GM20431 (cell line): ENCODE measurements around the gene NDUFS2.

Source experiments
- in situ Hi-C: fragments of 300-500 bp; cut with MseI, MboI; formaldehyde crosslinking; loops from one replicate; pipeline ENCODE4 v1.15.0; 2020; ENCODE audit warnings: low sequenced_read_pairs; ENCODE audit not compliant: unreplicated experiment

Gene NDUFS2

DNA sequence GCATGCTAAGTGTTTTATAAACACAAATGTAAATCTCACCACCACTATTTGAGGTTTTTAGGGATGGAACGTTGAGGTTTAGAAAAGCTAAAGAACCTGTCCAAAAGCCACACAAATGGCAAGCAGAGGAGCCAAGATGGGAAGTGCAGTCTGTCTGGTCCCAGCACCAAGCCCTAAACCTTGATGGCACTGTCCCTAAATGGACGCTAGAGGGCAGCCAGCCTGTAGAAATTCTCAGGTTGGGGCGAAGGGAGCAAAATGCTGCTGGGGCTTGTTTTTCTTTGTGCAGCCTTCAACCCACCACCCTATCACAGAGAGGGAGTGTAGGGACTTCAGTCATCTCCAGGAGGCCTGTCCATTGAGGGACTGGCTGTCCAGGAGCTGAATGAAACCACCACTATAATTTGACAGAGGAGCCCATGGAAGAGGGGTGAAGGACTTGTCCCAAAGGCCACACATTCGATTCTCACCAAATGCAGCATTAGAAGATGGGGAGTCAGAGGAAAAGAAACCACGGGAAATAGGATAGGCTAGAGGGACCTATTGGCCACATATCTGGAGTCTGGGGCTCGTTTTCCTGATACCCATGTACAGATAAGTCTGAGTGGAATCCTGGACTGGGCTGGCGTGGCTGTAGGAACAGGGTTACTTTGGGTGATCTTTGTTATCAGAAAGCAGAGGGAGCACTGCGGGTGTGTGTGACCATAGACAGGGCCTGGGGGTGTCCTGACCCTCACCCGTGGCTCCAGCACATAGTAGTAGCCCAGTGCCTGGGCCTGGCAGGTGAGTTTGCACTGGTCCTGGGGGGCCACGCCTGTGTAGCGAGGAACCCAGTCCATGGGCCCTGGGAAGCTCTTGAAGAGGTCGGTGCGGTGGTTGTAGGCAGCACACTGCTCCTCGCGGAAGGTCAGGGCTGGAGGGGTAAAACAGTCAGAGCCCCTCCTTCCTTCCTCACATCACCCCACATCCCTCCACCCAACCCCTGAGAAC is 9.4 kb upstream of the NDUFS2 start:
- in situ Hi-C loops, result no loop called here

DNA sequence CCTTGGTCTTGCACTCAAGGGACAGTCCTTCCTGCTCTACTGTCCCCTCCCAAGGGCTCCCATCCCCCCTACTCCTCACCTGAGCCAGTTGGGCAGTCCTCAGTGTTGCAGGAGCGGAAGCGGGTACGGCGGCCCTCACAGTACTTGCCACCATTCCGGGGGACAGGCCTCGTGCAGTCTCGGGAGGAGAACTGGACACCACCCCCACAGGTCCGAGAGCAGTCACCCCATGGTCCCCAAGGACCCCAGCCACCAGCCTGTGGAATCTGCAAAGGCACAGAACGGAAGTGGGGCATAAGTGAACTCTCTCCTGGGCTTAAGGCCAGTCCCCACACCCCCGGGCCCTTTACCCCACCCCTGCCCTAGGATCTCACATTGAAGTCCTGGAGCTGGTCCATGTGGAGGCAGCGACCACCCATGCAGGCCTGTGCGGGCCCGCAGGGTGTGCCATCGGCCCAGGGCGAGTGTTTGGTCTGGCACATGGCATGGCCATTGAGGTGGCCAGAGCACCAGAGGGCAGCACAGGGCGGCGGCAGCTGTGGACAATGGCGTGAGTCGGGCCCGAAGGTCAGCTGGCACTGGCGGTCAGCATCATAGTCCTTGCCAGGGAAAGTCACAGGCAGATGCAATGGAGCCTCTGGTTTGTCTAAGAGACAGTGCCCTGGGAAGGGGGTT is 8.5 kb upstream of the NDUFS2 start:
- in situ Hi-C loops, result no loop called here

DNA sequence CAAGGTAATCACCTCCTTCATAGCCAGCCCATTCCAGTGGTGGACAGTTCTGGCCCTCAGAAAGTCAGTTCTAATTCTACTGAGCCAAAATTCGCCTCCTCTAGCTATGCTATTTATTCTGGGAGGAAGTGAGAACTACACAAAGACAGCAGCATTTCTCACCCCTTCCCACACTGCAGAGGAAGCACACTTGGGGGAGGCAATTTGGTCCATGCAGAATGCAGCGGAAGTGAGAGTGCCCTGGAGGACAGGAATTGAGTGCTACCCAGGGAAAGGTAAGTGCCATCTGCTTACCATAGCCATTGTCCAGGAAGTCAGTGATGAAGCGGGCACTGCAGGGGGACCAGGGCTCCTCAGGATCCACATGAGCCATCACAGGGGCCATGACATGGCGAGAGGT is 7.0 kb upstream of the NDUFS2 start:
- in situ Hi-C loops, result no loop called here

DNA sequence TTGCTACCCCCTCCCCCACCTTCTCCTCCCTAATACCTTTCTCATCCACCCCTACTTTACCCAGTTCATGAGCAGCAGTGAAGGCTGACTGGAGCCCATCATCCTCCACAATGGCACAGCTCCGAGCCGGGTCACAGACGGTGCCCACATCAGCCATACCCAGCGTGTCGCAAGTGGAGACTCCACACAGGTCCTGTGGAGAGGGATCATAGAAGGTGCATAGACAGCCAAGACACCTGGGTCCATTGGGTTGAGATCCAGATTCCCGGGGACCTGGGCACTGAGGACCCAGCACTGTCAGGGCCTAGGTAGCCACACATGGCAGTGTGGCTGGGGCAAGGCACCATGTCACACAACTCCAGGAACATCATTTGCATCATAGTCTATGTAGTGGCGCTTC is 6.1 kb upstream of the NDUFS2 start:
- in situ Hi-C loops, result no loop called here

DNA sequence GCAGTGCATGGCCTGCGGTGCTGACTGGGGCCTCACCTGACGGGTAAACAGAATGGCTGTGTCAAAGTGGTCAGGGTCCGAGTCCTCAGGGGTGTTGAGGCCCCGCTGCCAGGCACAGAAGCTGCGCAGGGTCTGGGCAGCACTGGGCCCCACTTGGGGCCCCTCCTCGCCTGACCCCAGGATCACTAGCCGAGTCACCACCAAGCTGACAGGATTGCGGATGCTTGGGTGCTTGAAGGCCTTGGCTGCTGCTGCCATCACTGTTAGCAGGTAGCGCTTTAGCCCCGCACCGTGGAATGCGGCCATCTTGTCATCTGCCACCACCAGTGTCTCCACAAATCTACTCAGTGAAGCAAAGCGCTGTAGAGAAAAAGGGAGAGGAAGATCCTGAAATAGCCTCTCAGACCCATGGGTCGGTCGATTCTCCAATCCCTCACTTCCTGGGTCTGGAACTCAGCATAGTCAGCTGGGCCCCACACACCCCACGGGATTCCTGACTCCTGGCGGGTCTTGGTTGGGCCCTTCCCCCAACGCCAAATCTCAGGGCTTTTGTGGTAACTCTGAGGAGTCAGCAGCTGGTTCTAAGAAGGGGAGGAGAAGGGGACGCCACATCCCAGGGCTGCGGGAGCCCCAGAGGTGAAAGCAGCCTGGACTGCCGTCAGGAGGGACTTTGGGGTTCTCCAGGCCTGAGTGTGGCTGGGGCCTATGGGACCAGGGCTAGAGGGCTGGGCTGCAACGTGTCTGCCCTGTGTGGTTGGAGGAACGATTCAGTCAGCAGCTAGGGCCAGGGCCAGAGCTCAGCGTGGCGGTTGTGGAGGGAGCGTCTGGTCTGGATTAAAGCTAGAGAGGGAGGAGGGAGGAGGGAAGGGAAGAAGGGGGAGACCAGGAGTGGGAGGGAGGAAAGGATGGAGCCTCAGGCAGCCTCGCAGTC is 5.4 kb upstream of the NDUFS2 start:
- in situ Hi-C loops, result no loop called here

DNA sequence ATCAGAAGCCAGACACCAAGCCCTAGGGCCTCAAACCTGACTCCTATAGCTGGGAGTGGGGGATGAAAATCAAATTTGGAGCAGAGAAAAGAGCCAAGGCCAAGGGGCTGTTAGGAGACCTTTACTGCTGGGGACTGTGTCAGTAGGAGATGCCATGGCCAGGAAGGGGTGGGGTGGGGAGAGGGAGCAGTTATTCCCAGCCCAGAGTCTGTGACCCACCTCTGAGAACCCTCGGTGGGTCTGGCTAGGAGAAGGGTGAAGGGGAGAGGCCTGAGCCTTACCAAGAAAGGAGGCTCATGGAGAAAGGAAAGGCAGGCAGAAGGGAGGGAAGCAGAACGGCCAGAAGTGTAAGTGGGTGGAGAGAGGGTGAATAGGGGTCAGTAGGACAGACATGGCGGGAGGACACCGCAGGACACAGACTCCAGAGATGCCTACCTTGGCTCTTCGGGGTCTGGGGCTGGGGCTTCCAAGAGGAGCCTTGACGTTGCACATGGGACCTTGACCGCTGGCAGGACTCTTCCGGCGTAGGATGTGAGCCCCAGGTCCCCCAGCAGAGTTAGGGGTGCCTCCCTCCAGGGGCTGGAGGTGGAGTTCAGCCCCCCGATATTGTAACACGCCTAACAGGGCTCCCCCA is 4.5 kb upstream of the NDUFS2 start:
- in situ Hi-C loops, result no loop called here

DNA sequence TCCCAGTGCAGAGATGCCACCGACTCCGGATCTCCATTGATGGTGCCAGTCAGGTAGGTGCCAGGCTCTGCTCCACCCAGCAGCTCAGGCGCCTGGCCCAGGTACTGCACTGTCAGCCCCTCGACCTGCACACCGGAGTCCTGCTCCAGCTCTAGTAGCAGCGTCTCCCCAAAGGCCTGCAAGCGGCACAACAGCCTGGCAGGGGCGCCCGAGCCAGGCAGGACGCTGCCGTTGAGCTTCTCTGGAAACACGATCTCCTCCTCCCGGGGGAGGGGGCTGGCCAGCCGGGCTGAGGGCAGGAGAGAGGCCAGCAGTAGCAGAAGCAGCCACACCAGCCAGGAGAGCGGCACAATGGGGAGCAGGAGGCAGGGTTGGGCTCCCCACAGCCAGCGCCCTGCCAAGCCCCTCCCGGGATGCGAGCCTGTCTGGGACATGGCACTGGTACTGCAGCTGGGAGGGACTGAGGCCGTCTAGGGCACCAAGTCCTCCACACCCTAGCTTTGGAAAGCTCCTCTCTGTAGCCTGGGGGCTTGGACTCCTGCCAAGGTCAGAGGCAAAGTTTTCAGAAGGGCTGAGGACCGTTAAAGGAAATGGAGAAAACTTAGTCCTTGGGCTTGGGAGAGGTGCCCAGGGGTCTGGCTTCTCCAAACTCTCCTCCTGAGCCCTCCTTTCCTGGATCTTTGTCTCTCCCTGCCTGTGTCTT is 3.8 kb upstream of the NDUFS2 start:
- in situ Hi-C loops, result no loop called here

DNA sequence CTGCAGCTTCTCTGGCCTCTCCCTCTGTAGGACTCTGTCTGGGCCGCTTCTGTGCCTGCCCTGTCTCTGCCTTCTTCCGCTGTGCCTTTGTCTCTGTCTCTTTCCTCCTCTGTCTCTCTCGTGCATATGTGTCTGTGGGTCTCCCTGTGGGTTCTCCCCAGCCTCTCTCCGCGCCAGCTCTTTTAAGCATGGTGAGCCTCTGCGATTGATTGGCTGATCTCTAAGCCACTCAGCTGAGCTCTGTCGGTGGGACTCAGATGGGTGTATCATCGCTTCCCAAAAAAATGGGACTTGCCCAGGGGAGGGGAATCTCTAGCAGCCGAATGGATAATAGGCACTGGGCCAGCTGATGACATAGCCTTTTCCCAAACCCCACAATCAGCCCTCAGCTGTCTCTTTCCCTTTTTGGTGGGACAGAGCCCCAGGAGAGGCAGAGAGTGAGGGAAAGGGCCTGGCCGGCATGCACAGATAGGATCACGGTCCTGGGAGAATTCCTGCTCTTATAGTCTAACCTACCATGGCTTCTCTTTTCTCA is 3.2 kb upstream of the NDUFS2 start, which contains the start of gene ADAMTS4:
TSS of gene ADAMTS4 (minus strand) at position 158 of the 535 bp plus-strand sequence. CDS start 427 bp downstream, outside the sequence.
- in situ Hi-C loops, result no loop called here

DNA sequence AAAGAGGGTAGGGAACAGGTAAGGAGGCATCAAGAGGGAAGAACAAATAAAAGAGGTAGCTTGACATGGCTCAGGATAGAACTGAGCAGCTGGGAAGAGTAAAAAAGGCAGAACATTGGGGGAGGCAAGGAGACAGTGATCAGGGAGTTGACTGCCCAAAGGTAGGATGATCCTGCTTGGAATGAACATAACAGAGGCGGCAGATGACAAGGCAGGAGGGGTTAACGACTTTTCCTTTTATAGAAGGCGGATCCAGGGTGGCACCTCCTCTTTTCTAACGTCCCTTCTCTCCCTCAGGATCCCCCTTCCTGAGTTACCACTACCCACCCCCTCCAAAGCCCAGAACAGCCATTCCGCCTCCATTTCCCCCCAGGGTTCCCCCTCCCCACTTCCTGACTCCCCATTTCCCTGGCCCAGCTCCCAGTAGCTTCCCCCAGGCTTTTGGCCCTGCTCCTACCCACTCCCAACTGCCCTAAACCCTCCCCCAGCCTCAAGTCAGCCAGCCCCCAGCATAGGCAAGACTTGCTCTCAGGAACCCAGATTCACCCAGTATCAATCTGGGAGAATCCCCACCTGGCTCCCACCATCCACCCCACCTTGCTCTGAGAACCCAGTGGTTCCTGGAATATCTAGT is 2.5 kb upstream of the NDUFS2 start:
- in situ Hi-C loops, result no loop called here

DNA sequence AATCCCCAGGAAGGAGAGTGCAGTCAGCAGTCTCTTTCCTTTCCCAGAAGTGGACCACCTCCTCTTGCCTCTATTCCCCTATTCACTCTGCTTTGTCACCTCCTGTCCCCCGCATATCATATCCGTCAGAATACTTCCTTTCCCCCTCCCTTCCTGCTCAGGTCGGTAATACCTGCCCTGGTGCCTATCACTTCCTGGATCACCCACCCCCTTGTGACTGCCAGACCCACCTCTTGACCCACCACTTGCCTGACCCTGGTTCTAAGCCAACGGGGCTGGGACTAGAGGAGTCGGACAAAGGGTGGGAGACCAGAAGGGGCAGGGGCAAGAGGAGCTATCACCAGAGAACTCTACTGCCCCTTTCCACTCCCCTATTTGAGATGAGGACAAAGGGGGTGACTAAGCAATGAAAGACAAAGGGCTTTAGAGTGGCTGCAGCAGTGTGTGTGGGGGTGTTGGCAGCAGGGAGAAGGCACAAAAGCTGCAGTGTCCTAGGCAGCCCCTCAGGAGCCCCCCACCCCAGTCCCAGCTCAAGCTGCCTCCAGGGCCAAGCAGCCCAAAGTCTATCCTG is 1.7 kb upstream of the NDUFS2 start:
- in situ Hi-C loops, result no loop called here

DNA sequence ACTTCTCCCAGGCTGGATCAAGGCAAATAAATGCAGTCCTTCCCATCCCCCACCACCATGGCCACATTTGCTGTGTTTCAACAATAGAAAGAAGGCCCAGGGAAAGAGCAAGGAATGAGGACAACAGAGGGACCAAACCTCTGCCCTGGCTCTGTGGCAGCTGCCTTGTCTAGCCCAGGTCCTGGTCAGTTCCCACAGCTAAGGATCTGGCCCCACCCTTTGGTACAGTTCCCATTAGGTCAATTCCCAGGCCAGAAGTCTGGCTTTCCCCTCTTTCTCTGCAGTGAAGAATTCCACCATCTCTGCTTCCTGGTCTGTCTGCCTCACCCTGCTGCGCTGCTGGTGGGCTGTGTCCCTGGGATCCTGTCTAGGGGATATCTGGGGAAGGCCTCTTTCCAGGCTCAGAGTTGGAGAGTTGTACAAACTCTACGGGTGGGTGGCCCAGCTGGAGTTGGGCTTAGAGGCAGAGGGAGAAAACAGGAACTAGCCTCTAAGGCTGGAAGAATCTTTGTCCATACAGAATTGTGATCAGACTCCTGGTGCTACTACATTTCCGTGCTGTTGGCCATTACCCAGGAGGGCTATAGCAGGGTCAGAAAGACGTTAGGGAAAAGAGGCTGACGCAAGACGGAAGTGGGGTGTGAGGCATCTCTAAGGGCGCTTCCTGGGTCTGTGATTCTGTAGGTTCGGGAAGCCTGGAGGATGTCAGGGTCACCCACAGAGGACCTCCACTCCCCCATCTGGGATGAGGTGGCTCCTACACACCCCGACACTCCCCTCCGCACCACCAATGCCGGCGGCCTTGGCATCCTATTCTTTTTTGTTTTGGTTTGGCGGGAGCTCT is 953 bp upstream of the NDUFS2 start:
- in situ Hi-C loops, result no loop called here

DNA sequence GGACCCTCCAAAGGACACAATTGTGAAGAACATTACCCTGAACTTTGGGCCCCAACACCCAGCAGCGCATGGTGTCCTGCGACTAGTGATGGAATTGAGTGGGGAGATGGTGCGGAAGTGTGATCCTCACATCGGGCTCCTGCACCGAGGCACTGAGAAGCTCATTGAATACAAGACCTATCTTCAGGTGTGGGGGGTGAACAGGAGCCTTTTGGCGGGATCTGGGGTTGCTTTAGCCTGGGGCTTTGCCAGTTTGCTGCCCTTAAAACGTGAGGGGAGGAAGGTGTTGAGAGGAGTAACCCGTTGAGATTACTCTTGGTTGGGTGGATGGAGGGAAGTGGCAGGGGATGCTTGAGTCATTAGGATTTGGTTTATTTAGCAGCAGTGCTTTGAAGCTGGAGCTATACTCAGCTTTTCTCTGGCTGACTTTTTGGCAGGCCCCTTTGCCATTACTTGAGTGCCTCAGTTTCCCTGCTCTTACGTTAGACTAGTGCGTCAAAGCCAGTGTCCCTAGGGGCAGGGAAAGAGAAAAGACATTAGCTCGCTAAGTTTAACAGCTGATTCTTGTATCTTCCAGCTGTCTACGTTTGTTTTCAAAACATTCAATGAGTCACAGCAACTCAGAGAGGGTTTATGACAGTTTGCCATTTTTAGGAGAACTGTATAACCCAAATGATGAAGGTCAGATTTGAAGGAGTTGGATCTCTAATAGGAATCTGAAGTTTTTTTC is 4.4 kb downstream of the NDUFS2 start:
- in situ Hi-C loops, result no loop called here

DNA sequence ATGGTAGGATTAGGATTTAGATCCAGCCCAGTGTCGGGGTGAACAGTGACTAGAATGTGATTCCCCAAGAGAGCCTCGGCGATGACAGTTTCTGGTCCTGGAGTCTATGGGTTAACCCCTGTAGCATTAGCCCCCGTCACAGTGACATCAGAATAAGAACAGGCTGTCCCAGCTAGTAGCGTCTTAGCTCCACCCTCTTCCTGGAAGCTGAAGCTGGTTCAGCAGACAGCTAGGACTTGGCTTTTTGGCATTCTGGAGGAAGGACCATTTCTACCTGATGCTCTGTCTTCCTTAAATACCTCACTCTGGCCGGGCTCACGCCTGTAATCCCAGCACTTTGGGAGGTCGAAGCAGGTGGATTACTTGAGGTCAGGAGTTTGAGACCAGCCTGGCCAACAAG is 5.0 kb downstream of the NDUFS2 start:
- in situ Hi-C loops, result no loop called here

DNA sequence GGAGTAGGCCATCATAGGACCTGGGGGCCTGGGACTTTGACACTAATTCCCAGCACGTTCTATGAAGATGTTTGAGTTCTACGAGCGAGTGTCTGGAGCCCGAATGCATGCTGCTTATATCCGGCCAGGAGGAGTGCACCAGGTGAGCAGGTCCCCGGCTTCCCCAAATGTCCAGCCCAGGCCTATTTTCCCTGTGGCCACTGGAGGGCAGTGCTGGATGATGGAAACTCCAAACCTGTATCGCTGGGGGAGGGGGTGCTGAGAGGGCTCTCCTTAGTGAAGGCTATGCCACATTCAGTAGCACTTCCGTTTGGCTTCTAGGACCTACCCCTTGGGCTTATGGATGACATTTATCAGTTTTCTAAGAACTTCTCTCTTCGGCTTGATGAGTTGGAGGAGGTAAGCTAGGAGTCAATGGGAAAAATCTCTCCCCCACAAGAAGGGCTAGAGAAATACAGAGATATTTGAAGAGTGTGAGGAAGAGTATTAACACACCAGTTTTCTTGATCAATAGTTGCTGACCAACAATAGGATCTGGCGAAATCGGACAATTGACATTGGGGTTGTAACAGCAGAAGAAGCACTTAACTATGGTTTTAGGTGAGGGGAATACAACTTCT is 7.7 kb downstream of the NDUFS2 start:
- in situ Hi-C loops, result no loop called here

DNA sequence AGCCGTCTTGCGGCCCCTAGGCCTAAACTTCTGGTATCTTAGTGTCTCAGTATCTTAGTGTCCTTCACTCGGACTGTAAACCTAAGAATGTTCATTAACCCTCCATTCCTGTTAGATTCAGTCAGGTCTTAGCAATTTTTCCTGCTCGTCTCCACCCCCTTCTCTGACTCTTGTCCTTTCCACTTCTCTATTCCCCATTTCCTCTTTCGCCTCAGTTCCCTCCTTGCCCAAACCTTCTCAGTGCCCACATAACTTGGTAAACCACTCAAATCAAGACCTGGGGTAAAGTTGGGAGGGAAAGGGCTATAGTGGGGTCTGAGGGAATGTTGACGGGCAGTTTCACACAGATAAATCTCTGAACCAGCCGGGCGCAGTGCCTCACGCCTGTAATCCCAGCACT is 12.2 kb downstream of the NDUFS2 start:
- in situ Hi-C loops, result no loop called here

DNA sequence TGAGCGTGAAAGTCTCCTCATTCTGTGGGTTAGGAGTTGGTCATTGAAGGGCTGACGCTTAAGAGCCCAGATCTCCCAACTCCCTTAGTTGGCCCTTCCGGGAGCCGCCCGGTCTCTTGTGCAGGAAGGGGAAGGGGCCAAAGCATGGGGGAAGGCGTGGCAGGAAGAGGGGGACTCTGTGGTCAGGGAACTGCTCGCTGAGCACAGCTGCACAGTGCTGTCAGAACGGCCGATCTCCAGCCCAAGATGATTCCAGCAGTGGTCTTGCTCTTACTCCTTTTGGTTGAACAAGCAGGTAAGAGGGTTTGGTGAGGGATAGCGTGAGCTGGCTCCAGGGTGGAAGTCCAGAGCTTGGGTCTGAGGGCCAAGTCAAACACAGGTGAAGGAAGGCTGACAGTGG is 12.9 kb downstream of the NDUFS2 start, which contains the start of gene FCER1G:
TSS of gene FCER1G (plus strand) at position 220 of the 400 bp plus-strand sequence. CDS start at position 247, 27 bp downstream.
- in situ Hi-C loops, result no loop called here
